SHP77 (cell line): ENCODE data around the gene FYN.

Source experiments
- DNase-seq, 2 experiments: peaks; one replicate each; lab custom pipeline; 2025; lab: John Stamatoyannopoulos, UW

Gene FYN

GRCh38 chr6:111831408-111831807 lies 41.8 kb downstream of the FYN start:
- no peak for DNase-seq

GRCh38 chr6:111829998-111830397 lies 43.3 kb downstream of the FYN start:
- DNase-seq: no peak

- no peak for DNase-seq
Observed at GRCh38 chr6:111829581-111829980, 43.7 kb downstream of the FYN start.

- DNase-seq: no peak
Observed at GRCh38 chr6:111828809-111829208, 44.4 kb downstream of the FYN start.

GRCh38 chr6:111825439-111826086 lies 47.7 kb downstream of the FYN start:
- no peak for DNase-seq

GRCh38 chr6:111824608-111825337 lies 48.5 kb downstream of the FYN start:
- no peak for DNase-seq

- no peak for DNase-seq
Observed at GRCh38 chr6:111823831-111824607, 49.2 kb downstream of the FYN start.

GRCh38 chr6:111823012-111823411 lies 50.2 kb downstream of the FYN start:
- no peak for DNase-seq

GRCh38 chr6:111819458-111819857 lies 53.8 kb downstream of the FYN start:
- DNase-seq: no peak

- DNase-seq: no peak
Observed at GRCh38 chr6:111818539-111819226, 54.6 kb downstream of the FYN start.

- no peak for DNase-seq
Observed at GRCh38 chr6:111817451-111818120, 55.7 kb downstream of the FYN start.

GRCh38 chr6:111813677-111814310 lies 59.5 kb downstream of the FYN start:
- no peak for DNase-seq

- no peak for DNase-seq
Observed at GRCh38 chr6:111813237-111813636, 60.0 kb downstream of the FYN start.

GRCh38 chr6:111812060-111813038 lies 60.9 kb downstream of the FYN start:
- DNase-seq: no peak

GRCh38 chr6:111810294-111811131 lies 62.7 kb downstream of the FYN start:
- DNase-seq: no peak

GRCh38 chr6:111809766-111810165 lies 63.5 kb downstream of the FYN start:
- no peak for DNase-seq

GRCh38 chr6:111809264-111809663 lies 64.0 kb downstream of the FYN start:
- DNase-seq: no peak

GRCh38 chr6:111808493-111808892 lies 64.8 kb downstream of the FYN start:
- DNase-seq: no peak
